H9 (cell line): ENCODE measurements around the gene SNED1. TPM values are rescaled to one million over a fixed set of nuclear protein-coding genes. Genes with fewer than 3 reads are reported as not detected.

ENCODE experiments used
- DNase-seq: peaks from one replicate; pipeline ENCODE4 v3.0.0-alpha.2; 2017
- H2AFZ ChIP-seq: one replicate; pipeline ENCODE4 v1.6.1; 2013; ENCODE audit warnings: mild to moderate bottlenecking, low read length, control low read depth, moderate library complexity
- H2AK5ac ChIP-seq: 2 replicates; pipeline ENCODE4 v1.6.1; 2013; ENCODE audit warnings: low read length, control low read depth, mixed read lengths; ENCODE audit not compliant: insufficient read length
- H2BK120ac ChIP-seq: one replicate; pipeline ENCODE4 v1.6.1; 2013; ENCODE audit warnings: low read depth, mild to moderate bottlenecking, low read length, control low read depth, inconsistent platforms; ENCODE audit not compliant: poor library complexity, severe bottlenecking
- H2BK12ac ChIP-seq: 2 replicates; pipeline ENCODE4 v1.6.1; 2013; ENCODE audit warnings: low read length, control low read depth, mixed read lengths, low read depth; ENCODE audit not compliant: insufficient read length
- H2BK15ac ChIP-seq: 2 replicates; pipeline ENCODE4 v1.6.1; 2013; ENCODE audit warnings: low read depth, low read length, control low read depth
- H2BK20ac ChIP-seq: one replicate; pipeline ENCODE4 v1.6.1; 2013; ENCODE audit warnings: low read depth, mild to moderate bottlenecking, low read length, control low read depth, inconsistent platforms; ENCODE audit not compliant: poor library complexity, severe bottlenecking
- H2BK5ac ChIP-seq: 2 replicates; pipeline ENCODE4 v1.6.1; 2013; ENCODE audit warnings: low read length, control low read depth, mixed read lengths; ENCODE audit not compliant: insufficient read length
- H3K14ac ChIP-seq: 2 replicates; pipeline ENCODE4 v1.6.1; 2013; ENCODE audit warnings: low read length, control low read depth; ENCODE audit not compliant: insufficient read depth
- H3K18ac ChIP-seq: 2 replicates; pipeline ENCODE4 v1.6.1; 2013; ENCODE audit warnings: low read depth, mild to moderate bottlenecking, mixed read lengths, low read length, control low read depth; ENCODE audit not compliant: insufficient read length
- H3K23ac ChIP-seq: 2 replicates; pipeline ENCODE4 v1.6.1; 2013; ENCODE audit warnings: low read length, control low read depth, mixed read lengths, low read depth; ENCODE audit not compliant: insufficient read length
- H3K23me2 ChIP-seq: 2 replicates; pipeline ENCODE4 v1.6.1; 2013; ENCODE audit warnings: low read depth, mild to moderate bottlenecking, mixed read lengths, low read length, control low read depth; ENCODE audit not compliant: insufficient read length, poor library complexity, severe bottlenecking
- H3K27ac ChIP-seq: 2 replicates; pipeline ENCODE4 v1.5.1; 2013; ENCODE audit warnings: low read length, control low read depth, mixed read lengths, low read depth; ENCODE audit not compliant: insufficient read length
- H3K27me3 ChIP-seq: 2 replicates; pipeline ENCODE4 v1.6.1; 2013; ENCODE audit warnings: low read length, control low read depth, inconsistent platforms; ENCODE audit not compliant: insufficient read depth
- H3K4ac ChIP-seq: 2 replicates; pipeline ENCODE4 v1.6.1; 2013; ENCODE audit warnings: low read depth, mild to moderate bottlenecking, control low read depth, inconsistent platforms, low read length, moderate library complexity
- H3K4me1 ChIP-seq: 2 replicates; pipeline ENCODE4 v1.6.1; 2013; ENCODE audit warnings: low read length, control low read depth, inconsistent platforms; ENCODE audit not compliant: insufficient read depth
- H3K4me2 ChIP-seq: 2 replicates; pipeline ENCODE4 v1.6.1; 2013; ENCODE audit warnings: low read length, control low read depth, mixed read lengths; ENCODE audit not compliant: insufficient read length, insufficient read depth
- H3K56ac ChIP-seq: 2 replicates; pipeline ENCODE4 v1.6.1; 2013; ENCODE audit warnings: low read depth, mild to moderate bottlenecking, mixed read lengths, low read length, control low read depth; ENCODE audit not compliant: insufficient read length
- H3K79me1 ChIP-seq: 2 replicates; pipeline ENCODE4 v1.6.1; 2013; ENCODE audit warnings: low read depth, mild to moderate bottlenecking, moderate library complexity, low read length, control low read depth, inconsistent platforms; ENCODE audit not compliant: insufficient read depth, poor library complexity, severe bottlenecking
- H3K79me2 ChIP-seq: 2 replicates; pipeline ENCODE4 v1.6.1; 2013; ENCODE audit warnings: low read length, control low read depth, inconsistent platforms; ENCODE audit not compliant: insufficient read depth
- H3K9ac ChIP-seq: 2 replicates; pipeline ENCODE4 v1.6.1; 2013; ENCODE audit warnings: low read length, control low read depth, mixed read lengths; ENCODE audit not compliant: insufficient read length; ENCODE audit errors: extremely low read depth
- H3K9me3 ChIP-seq: one replicate; pipeline ENCODE4 v1.6.1; 2013; ENCODE audit warnings: low read depth, low read length, inconsistent platforms; ENCODE audit not compliant: control insufficient read depth
- H3T11ph ChIP-seq: one replicate; pipeline ENCODE4 v1.6.1; 2013; ENCODE audit warnings: mild to moderate bottlenecking, low read length, control low read depth, inconsistent platforms
- H4K20me1 ChIP-seq: one replicate; pipeline ENCODE4 v1.6.1; 2013; ENCODE audit not compliant: control insufficient read depth, insufficient read length, insufficient read depth
- H4K5ac ChIP-seq: 2 replicates; pipeline ENCODE4 v1.6.1; 2013; ENCODE audit warnings: low read depth, mild to moderate bottlenecking, mixed read lengths, low read length, control low read depth; ENCODE audit not compliant: insufficient read length
- H4K8ac ChIP-seq: replicated peaks from 2 replicates; pipeline ENCODE4 v1.6.1; 2013; ENCODE audit warnings: low read length, control low read depth, mixed read lengths, low read depth; ENCODE audit not compliant: insufficient read length
- H4K91ac ChIP-seq: 2 replicates; pipeline ENCODE4 v1.6.1; 2013; ENCODE audit warnings: low read depth, mild to moderate bottlenecking, moderate library complexity, mixed read lengths, low read length, control low read depth; ENCODE audit not compliant: insufficient read length
- H3K27ac Mint-ChIP-seq, 3 experiments: 2 replicates in 2 of 3; 3 replicates in 1 of 3; pipeline ENCODE4 v1.8.0; 2020 to 2021; ENCODE audit warnings: mixed read lengths in 3 of 3, mild to moderate bottlenecking in 1 of 3, moderate library complexity in 1 of 3
- H3K27me3 Mint-ChIP-seq: 2 replicates; pipeline ENCODE4 v1.8.0; 2021; ENCODE audit warnings: low read depth, mild to moderate bottlenecking, moderate library complexity, mixed read lengths
- H3K36me3 Mint-ChIP-seq, 3 experiments: 2 replicates in 2 of 3; 3 replicates in 1 of 3; pipeline ENCODE4 v1.8.0; 2020 to 2021; ENCODE audit warnings: low read depth in 3 of 3, mixed read lengths in 3 of 3; ENCODE audit not compliant: insufficient read depth in 1 of 3
- H3K4me1 Mint-ChIP-seq, 2 experiments: 2 replicates each; pipeline ENCODE4 v1.8.0; 2020; ENCODE audit warnings: mixed read lengths in 2 of 2
- H3K4me3 Mint-ChIP-seq, 2 experiments: 2 replicates in 1 of 2; 3 replicates in 1 of 2; pipeline ENCODE4 v1.8.0; 2020 to 2021; ENCODE audit warnings: mild to moderate bottlenecking in 2 of 2, mixed read lengths in 2 of 2, moderate library complexity in 1 of 2
- H3K9me3 Mint-ChIP-seq, 2 experiments: 2 replicates in 1 of 2; 3 replicates in 1 of 2; pipeline ENCODE4 v1.8.0; 2020; ENCODE audit warnings: mild to moderate bottlenecking in 2 of 2, mixed read lengths in 2 of 2, moderate library complexity in 1 of 2
- WGBS: extraction: QIAGEN DNeasy Blood & Tissue Kit; methylation state at CpG from one replicate; pipeline ENCODE4 v1.1.7; 2013; ENCODE audit warnings: missing lambda C conversion rate, low lambda C conversion rate, mixed read lengths; ENCODE audit not compliant: insufficient read length; ENCODE audit errors: extremely low coverage; 5-methylcytosine and 5-hydroxymethylcytosine counted together
- total RNA-seq: library from RNA; stranded (reverse); gene quantifications from 2 replicates; pipeline ENCODE4 v1.2.1, GENCODE V29; 2021
- TF ChIP-seq, protein P1 (sequence below): fragments of 200-600 bp; sonication (generic); conservative IDR thresholded peaks from 3 replicates; pipeline ENCODE4 v1.8.0; 2021; ENCODE audit warnings: antibody characterized with exemption, mild to moderate bottlenecking

The SNED1 gene
- total RNA-seq, 1 experiment from 2014 or later = 2.5 TPM

GRCh38 chr2:241050624-241051577, 52.5 kb downstream of the SNED1 start:
- Histone ChIP-seq H3K79me2 (no peaks in the 10 kb centered on the region), H3K9me3 (no peaks in the 10 kb centered on the region), H3K4me1 (no peaks in the 10 kb centered on the region), H4K5ac (no peak overlapping the region), H2BK120ac (no peak overlapping the region), H2BK15ac (no peak overlapping the region), H3K56ac (no peak overlapping the region), H3K14ac (no peak overlapping the region; the same call in 1 of the 2 replicates), H3T11ph (no peak overlapping the region), H3K18ac (no peak overlapping the region), H3K9ac (no peak overlapping the region), H3K23ac (no peak overlapping the region), H2AFZ (no peak overlapping the region), H3K79me1 (no peaks in the 10 kb centered on the region), H2BK20ac (no peak overlapping the region), H2AK5ac (no peak overlapping the region), H3K4ac (no peak overlapping the region), H2BK5ac (no peak overlapping the region), H4K20me1 (no peaks in the 10 kb centered on the region), H3K4me2 (no peak overlapping the region), H4K8ac (no peak overlapping the region), H2BK12ac (no peak overlapping the region), H3K27me3 (no peaks in the 10 kb centered on the region), H3K27ac (no peak overlapping the region), H3K23me2 (no peaks in the 10 kb centered on the region), H4K91ac (no peak overlapping the region)
- WGBS = no CpG with 5 or more reads among the region's 18 CpGs
- Mint-ChIP-seq H3K4me1 (no peaks in the 10 kb centered on the region), H3K27me3 (peaks cover 19% of the 10 kb centered on the region), H3K27ac (no peak overlapping the region), H3K4me3 (no peak overlapping the region), H3K9me3 (peaks cover 5 to 6% of the 10 kb centered on the region in 2 experiments; a peak in 4 of 5 replicates), H3K36me3 (no peaks in the 10 kb centered on the region)
- TF ChIP-seq, protein P1, sequence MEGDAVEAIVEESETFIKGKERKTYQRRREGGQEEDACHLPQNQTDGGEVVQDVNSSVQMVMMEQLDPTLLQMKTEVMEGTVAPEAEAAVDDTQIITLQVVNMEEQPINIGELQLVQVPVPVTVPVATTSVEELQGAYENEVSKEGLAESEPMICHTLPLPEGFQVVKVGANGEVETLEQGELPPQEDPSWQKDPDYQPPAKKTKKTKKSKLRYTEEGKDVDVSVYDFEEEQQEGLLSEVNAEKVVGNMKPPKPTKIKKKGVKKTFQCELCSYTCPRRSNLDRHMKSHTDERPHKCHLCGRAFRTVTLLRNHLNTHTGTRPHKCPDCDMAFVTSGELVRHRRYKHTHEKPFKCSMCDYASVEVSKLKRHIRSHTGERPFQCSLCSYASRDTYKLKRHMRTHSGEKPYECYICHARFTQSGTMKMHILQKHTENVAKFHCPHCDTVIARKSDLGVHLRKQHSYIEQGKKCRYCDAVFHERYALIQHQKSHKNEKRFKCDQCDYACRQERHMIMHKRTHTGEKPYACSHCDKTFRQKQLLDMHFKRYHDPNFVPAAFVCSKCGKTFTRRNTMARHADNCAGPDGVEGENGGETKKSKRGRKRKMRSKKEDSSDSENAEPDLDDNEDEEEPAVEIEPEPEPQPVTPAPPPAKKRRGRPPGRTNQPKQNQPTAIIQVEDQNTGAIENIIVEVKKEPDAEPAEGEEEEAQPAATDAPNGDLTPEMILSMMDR = no peak
- no peak for DNase-seq
